OCI-LY1 (cell line): ENCODE results near the gene ZIC2.

Experiments
- EZH2 ChIP-seq: fragments of 200-600 bp; sonication (generic), shearing (Covaris generic); IDR thresholded peaks from 2 replicates; pipeline ENCODE4 v1.8.0; 2017; ENCODE audit warnings: borderline replicate concordance, mixed run types, mild to moderate bottlenecking, antibody characterized with exemption, low read length, moderate library complexity, mixed read lengths
- TF ChIP-seq, protein P1 (sequence below): fragments of 200-600 bp; sonication (generic), shearing (Covaris generic); IDR thresholded peaks from 2 replicates; pipeline ENCODE4 v1.5.1; 2017; ENCODE audit warnings: mild to moderate bottlenecking, antibody characterized with exemption, low read length, moderate library complexity, mixed read lengths

- TF ChIP-seq, protein P1, sequence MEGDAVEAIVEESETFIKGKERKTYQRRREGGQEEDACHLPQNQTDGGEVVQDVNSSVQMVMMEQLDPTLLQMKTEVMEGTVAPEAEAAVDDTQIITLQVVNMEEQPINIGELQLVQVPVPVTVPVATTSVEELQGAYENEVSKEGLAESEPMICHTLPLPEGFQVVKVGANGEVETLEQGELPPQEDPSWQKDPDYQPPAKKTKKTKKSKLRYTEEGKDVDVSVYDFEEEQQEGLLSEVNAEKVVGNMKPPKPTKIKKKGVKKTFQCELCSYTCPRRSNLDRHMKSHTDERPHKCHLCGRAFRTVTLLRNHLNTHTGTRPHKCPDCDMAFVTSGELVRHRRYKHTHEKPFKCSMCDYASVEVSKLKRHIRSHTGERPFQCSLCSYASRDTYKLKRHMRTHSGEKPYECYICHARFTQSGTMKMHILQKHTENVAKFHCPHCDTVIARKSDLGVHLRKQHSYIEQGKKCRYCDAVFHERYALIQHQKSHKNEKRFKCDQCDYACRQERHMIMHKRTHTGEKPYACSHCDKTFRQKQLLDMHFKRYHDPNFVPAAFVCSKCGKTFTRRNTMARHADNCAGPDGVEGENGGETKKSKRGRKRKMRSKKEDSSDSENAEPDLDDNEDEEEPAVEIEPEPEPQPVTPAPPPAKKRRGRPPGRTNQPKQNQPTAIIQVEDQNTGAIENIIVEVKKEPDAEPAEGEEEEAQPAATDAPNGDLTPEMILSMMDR = no peak
- no peak for TF ChIP-seq EZH2
These were observed 9.9 kb upstream of the ZIC2 start, which contains the start of gene ZIC5 for GRCh38 chr13:99971576-99972189.
